OCI-LY1 (cell line): ENCODE results near the gene SLC8A1.

Experiments
- H2AFZ ChIP-seq: fragments of 200-600 bp; sonication (generic), shearing (Covaris generic); 2 replicates; pipeline ENCODE4 v1.6.0; 2014; ENCODE audit warnings: antibody characterized with exemption, mild to moderate bottlenecking, low read length
- H3F3A ChIP-seq: fragments of 200-600 bp; sonication (generic), shearing (Covaris generic); 2 replicates; pipeline ENCODE4 v1.6.0; 2014; ENCODE audit warnings: mild to moderate bottlenecking, antibody characterized with exemption, low read length, moderate library complexity; ENCODE audit not compliant: insufficient read depth
- H3K27ac ChIP-seq: fragments of 200-600 bp; sonication (generic); 2 replicates; pipeline ENCODE4 v1.5.1; 2014; ENCODE audit warnings: low read length, mixed run types, mild to moderate bottlenecking, low read depth; ENCODE audit not compliant: poor library complexity, severe bottlenecking
- H3K27me3 ChIP-seq: fragments of 200-600 bp; sonication (generic); 2 replicates; pipeline ENCODE4 v1.6.0; 2014; ENCODE audit warnings: antibody characterized with exemption, mild to moderate bottlenecking, low read length, moderate library complexity; ENCODE audit not compliant: insufficient read depth
- H3K36me3 ChIP-seq: fragments of 200-600 bp; sonication (generic); 2 replicates; pipeline ENCODE4 v1.6.1; 2014; ENCODE audit warnings: mild to moderate bottlenecking, antibody characterized with exemption, low read length, moderate library complexity, mixed read lengths; ENCODE audit not compliant: insufficient read depth
- H3K4me1 ChIP-seq: fragments of 200-600 bp; sonication (generic); 2 replicates; pipeline ENCODE4 v1.5.1; 2014; ENCODE audit warnings: mild to moderate bottlenecking, low read length, moderate library complexity; ENCODE audit not compliant: insufficient read depth, severe bottlenecking
- H3K4me2 ChIP-seq: fragments of 200-600 bp; sonication (generic), shearing (Covaris generic); 2 replicates; pipeline ENCODE4 v1.6.1; 2014; ENCODE audit warnings: low read length
- H3K4me3 ChIP-seq: fragments of 200-600 bp; sonication (generic); 2 replicates; pipeline ENCODE4 v1.5.1; 2014; ENCODE audit warnings: low read length, low read depth, mild to moderate bottlenecking, mixed read lengths; ENCODE audit not compliant: poor library complexity, severe bottlenecking
- H3K79me2 ChIP-seq: fragments of 200-600 bp; shearing (Covaris generic); 2 replicates; pipeline ENCODE4 v1.6.1; 2016; ENCODE audit warnings: mixed run types, low read length, mixed read lengths; ENCODE audit not compliant: insufficient read depth
- H3K9ac ChIP-seq: fragments of 200-600 bp; sonication (generic), shearing (Covaris generic); 2 replicates; pipeline ENCODE4 v1.6.1; 2014; ENCODE audit warnings: mild to moderate bottlenecking, low read length, mixed read lengths
- H3K9me2 ChIP-seq: fragments of 200-600 bp; sonication (generic), shearing (Covaris generic); 2 replicates; pipeline ENCODE4 v1.6.1; 2014; ENCODE audit warnings: low read depth, mild to moderate bottlenecking, low read length, mixed read lengths
- H3K9me3 ChIP-seq: fragments of 200-600 bp; shearing (Covaris generic); 2 replicates; pipeline ENCODE4 v1.6.1; 2014; ENCODE audit warnings: low read length, mixed read lengths
- H4K20me1 ChIP-seq: fragments of 200-600 bp; sonication (generic), shearing (Covaris generic); 2 replicates; pipeline ENCODE4 v1.6.0; 2016; ENCODE audit warnings: mild to moderate bottlenecking, low read length; ENCODE audit not compliant: insufficient read depth
- CTCF ChIP-seq: fragments of 200-600 bp; sonication (generic), shearing (Covaris generic); IDR thresholded peaks from 2 replicates; pipeline ENCODE4 v1.5.1; 2017; ENCODE audit warnings: mild to moderate bottlenecking, antibody characterized with exemption, low read length, moderate library complexity, mixed read lengths
- EZH2 ChIP-seq: fragments of 200-600 bp; sonication (generic), shearing (Covaris generic); IDR thresholded peaks from 2 replicates; pipeline ENCODE4 v1.8.0; 2017; ENCODE audit warnings: borderline replicate concordance, mixed run types, mild to moderate bottlenecking, antibody characterized with exemption, low read length, moderate library complexity, mixed read lengths

The SLC8A1 gene

GRCh38 chr2:40292291-40292690, 159.6 kb downstream of the SLC8A1 start:
- no peaks in the 10 kb centered on the region for H3K9me3 ChIP-seq
- H3K4me1 ChIP-seq: no peaks in the 10 kb centered on the region
- H3K79me2 ChIP-seq: no peaks in the 10 kb centered on the region
- no peak overlapping the region for H2AFZ ChIP-seq
- H3K36me3 ChIP-seq: no peaks in the 10 kb centered on the region
- no peak overlapping the region for H3K9ac ChIP-seq
- no peaks in the 10 kb centered on the region for H3K27me3 ChIP-seq
- H3K27ac ChIP-seq: no peak overlapping the region
- no peak overlapping the region for H3K4me2 ChIP-seq
- no peaks in the 10 kb centered on the region for H4K20me1 ChIP-seq
- H3K4me3 ChIP-seq: no peak overlapping the region
- TF ChIP-seq EZH2 (no peak), CTCF (no peak)
- no peaks in the 10 kb centered on the region for H3K9me2 ChIP-seq
- no peaks in the 10 kb centered on the region for H3F3A ChIP-seq

DNA sequence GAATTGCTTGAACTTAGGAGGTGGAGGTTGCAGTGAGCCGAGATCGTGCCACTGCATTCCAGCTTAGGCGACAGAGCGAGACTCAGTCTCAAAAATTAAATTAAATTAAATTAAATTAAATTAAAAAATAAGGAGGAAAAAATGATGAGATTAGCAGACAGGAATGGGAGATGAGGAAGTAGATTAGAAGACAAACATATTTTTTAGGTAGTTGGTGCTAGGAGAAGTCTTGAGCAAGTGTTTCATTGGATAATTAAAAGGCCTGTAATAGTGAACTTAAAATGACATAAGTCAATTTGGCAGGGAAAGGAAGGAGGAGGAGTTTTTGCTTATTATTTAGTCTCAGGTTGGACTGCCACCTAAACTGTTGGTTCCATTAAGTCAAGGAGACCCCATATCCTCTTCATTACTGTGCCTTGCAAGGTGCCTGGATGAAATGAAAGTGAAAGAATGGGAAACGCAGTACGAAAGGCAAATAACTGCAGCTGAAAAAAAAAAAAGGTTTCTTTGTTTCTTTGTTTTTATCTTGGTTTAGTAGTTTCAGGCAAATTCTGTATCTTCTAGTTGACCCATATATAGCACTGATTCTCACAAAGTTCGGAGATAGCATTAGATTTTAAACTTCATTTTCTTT, 162.0 kb downstream of the SLC8A1 start:
- Histone ChIP-seq H3K27me3 (no peaks in the 10 kb centered on the region), H3K9me3 (no peaks in the 10 kb centered on the region), H4K20me1 (no peaks in the 10 kb centered on the region), H3K9me2 (no peaks in the 10 kb centered on the region), H3F3A (no peaks in the 10 kb centered on the region), H2AFZ (no peak overlapping the region), H3K4me1 (no peaks in the 10 kb centered on the region), H3K9ac (no peak overlapping the region), H3K4me3 (no peak overlapping the region), H3K27ac (no peak overlapping the region), H3K4me2 (no peak overlapping the region), H3K36me3 (no peaks in the 10 kb centered on the region), H3K79me2 (no peaks in the 10 kb centered on the region)
- TF ChIP-seq CTCF (no peak), EZH2 (no peak)

DNA sequence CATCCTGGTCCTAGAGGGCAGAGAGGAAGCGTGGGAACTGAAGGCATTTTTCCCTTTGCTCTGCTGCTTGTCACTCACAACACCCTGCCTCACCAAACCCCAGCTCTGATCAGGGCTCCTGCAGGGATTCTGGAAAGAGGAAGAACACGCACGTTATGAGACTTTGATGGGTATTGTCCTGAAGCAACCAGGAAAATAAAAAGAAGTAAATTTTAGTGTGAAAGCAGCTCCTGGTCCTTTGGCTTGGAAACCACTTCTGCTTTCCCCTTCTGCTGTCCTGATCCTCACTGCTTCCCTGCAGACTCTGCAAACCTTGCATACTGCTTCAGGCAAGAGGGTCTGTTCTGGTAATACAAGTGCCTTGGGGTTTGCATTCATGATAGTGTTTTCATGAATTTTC, 164.1 kb downstream of the SLC8A1 start:
- H3K79me2 ChIP-seq: no peaks in the 10 kb centered on the region
- H2AFZ ChIP-seq: no peak overlapping the region
- no peaks in the 10 kb centered on the region for H3F3A ChIP-seq
- H3K4me1 ChIP-seq: no peaks in the 10 kb centered on the region
- H4K20me1 ChIP-seq: no peaks in the 10 kb centered on the region
- no peaks in the 10 kb centered on the region for H3K9me2 ChIP-seq
- no peak overlapping the region for H3K27ac ChIP-seq
- no peaks in the 10 kb centered on the region for H3K27me3 ChIP-seq
- no peaks in the 10 kb centered on the region for H3K36me3 ChIP-seq
- TF ChIP-seq CTCF (no peak), EZH2 (no peak)
- H3K9ac ChIP-seq: no peak overlapping the region
- H3K9me3 ChIP-seq: no peaks in the 10 kb centered on the region
- no peak overlapping the region for H3K4me2 ChIP-seq
- H3K4me3 ChIP-seq: no peak overlapping the region
